CD4-positive, alpha-beta memory T cell (primary cell): Measurements from ENCODE around the gene IP6K2. TPM values are rescaled to one million over a fixed set of nuclear protein-coding genes. Genes with fewer than 3 reads are reported as not detected.

Source experiments
- CTCF ChIA-PET: fragments of 350-600 bp; sonication (Branson Sonifier 250); formaldehyde crosslinking; loops from one replicate; lab custom pipeline; 2021; ENCODE audit warnings: inconsistent platforms; ENCODE audit not compliant: partially characterized antibody; lab: Charles Lee
- POLR2A ChIA-PET: fragments of 350-600 bp; sonication (Branson Sonifier 250); formaldehyde crosslinking; loops from one replicate; lab custom pipeline; 2021; ENCODE audit not compliant: partially characterized antibody; lab: Charles Lee
- DNase-seq, 5 donors: peaks; one replicate each; pipeline versions ENCODE4 v3.0.0 to v3.0.0-alpha.2; 2020 to 2022; ENCODE audit warnings: mixed read lengths in 1 of 5
- H3K27ac ChIP-seq: one replicate; pipeline ENCODE4 v1.7.0; 2013; ENCODE audit warnings: low read depth, low read length
- H3K27me3 ChIP-seq: 2 replicates; pipeline ENCODE4 v1.7.0; 2013; ENCODE audit warnings: mild to moderate bottlenecking, low read length, moderate library complexity; ENCODE audit not compliant: insufficient read depth
- H3K36me3 ChIP-seq: 2 replicates; pipeline ENCODE4 v1.7.0; 2013; ENCODE audit warnings: mild to moderate bottlenecking, low read length, moderate library complexity; ENCODE audit not compliant: insufficient read depth
- H3K4me1 ChIP-seq: 2 replicates; pipeline ENCODE4 v1.7.0; 2013; ENCODE audit warnings: mild to moderate bottlenecking, low read length, moderate library complexity; ENCODE audit not compliant: insufficient read depth
- H3K4me3 ChIP-seq, 2 donors: one replicate each; pipeline ENCODE4 v1.7.0; 2013; ENCODE audit warnings: low read length in 2 of 2, mild to moderate bottlenecking in 1 of 2
- H3K9me3 ChIP-seq, 2 donors: one replicate each; pipeline ENCODE4 v1.7.0; 2013; ENCODE audit warnings: low read length in 2 of 2, control low read depth in 1 of 2; ENCODE audit not compliant: control insufficient read depth in 1 of 2
- H3K27ac Mint-ChIP-seq, 7 donors: one replicate each; pipeline ENCODE4 v1.8.0; 2020 to 2021; ENCODE audit warnings: mixed read lengths in 7 of 7, mild to moderate bottlenecking in 6 of 7, inconsistent platforms in 3 of 7, moderate library complexity in 3 of 7
- H3K27me3 Mint-ChIP-seq, 2 donors: one replicate each; pipeline ENCODE4 v1.8.0; 2020 to 2021; ENCODE audit warnings: mixed read lengths in 2 of 2
- H3K36me3 Mint-ChIP-seq, 2 donors: one replicate each; pipeline ENCODE4 v1.8.0; 2020 to 2021; ENCODE audit warnings: mixed read lengths in 2 of 2, inconsistent platforms in 1 of 2, mild to moderate bottlenecking in 1 of 2
- H3K4me1 Mint-ChIP-seq, 4 donors: one replicate each; pipeline ENCODE4 v1.8.0; 2020 to 2021; ENCODE audit warnings: mixed read lengths in 4 of 4, mild to moderate bottlenecking in 1 of 4
- H3K4me3 Mint-ChIP-seq, 8 donors: one replicate each; pipeline ENCODE4 v1.8.0; 2020 to 2021; ENCODE audit warnings: mixed read lengths in 8 of 8, mild to moderate bottlenecking in 7 of 8, moderate library complexity in 6 of 8, inconsistent platforms in 3 of 8
- H3K9me3 Mint-ChIP-seq, 8 donors: one replicate each; pipeline ENCODE4 v1.8.0; 2020 to 2021; ENCODE audit warnings: mixed read lengths in 8 of 8, mild to moderate bottlenecking in 5 of 8, inconsistent platforms in 3 of 8, moderate library complexity in 1 of 8
- intact Hi-C: fragments of 100-400 bp; cut with micrococcal nuclease; formaldehyde crosslinking; loops from one replicate; pipeline ENCODE4 v1.15.1; 2023
- polyA plus RNA-seq, 2 donors: library from polyadenylated mRNA; unstranded; fragments of 300-500 nt; fragmentation: Illumina TruSeq; gene quantifications; one replicate each; pipeline ENCODE4 v1.2.3, GENCODE V29; 2021
- total RNA-seq, 2 experiments: library from RNA; stranded (reverse); gene quantifications; one replicate each; pipeline ENCODE4 v1.2.3, GENCODE V29; 2021

Gene IP6K2
- total and polyA plus RNA-seq, 4 experiments from 2014 or later: 49.4 to 91.8 (median 67.4) TPM

DNA sequence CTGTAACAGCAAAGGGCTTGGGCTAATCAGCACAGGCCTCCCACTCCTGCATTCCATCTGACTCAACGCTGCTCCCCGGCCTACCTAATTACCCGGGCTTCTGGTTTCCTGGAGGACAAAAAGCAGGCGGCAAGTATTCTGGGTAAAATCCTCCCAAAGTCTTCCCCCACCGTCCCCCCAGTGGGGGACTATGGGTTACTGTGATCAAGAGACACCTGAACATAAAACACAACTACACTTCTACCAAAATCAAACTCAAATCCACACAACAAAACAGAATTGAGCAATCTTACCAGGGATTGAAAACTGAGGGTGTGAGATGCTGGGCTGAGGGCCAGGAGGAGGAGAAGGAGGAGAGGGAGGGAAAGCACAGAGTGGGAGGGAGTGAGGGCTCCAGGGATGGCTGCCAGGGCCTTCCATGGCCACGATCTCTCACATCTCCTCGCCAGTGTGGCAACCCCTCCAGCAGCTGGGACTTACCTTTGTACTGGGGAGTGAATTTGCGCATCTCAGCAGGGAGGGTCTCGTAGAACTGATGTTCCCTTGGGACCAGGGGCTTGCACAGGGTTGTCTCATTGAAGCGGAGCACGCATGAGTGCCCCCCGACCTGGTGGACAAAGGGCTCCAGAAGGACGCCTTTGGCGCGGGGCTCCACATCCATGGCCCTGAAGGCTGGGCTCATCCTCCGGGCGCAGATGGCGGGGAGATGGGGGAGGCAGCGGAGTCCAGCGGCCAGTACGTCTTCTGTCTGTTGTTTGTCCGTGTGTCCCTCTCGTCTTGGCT lies 22.2 kb downstream of the IP6K2 start:
- H3K36me3 Mint-ChIP-seq: peaks cover 23 to 60% of the 10 kb centered on the region in 2 donors
- no peaks in the 10 kb centered on the region for H3K27me3 ChIP-seq
- no peak overlapping the region for H3K4me3 Mint-ChIP-seq
- peaks cover 57% of the 10 kb centered on the region for H3K36me3 ChIP-seq
- CTCF ChIA-PET: no interaction called here
- H3K4me3 ChIP-seq: no peak overlapping the region
- no peaks in the 10 kb centered on the region for H3K27me3 Mint-ChIP-seq
- peaks cover 7% of the 10 kb centered on the region for H3K4me1 ChIP-seq
- intact Hi-C loops: no loop called here
- no peak overlapping the region for H3K27ac ChIP-seq
- no peak for DNase-seq
- POLR2A ChIA-PET: interaction anchor here (1.1 kb wide), 1 partner anchor 23 kb away, joined by 3 read pairs; the partner anchor contains the start of gene IP6K2
- no peaks in the 10 kb centered on the region for H3K9me3 Mint-ChIP-seq
- H3K27ac Mint-ChIP-seq: no peak overlapping the region
- H3K4me1 Mint-ChIP-seq: peaks cover 9 to 19% (median 14%) of the 10 kb centered on the region in 4 donors
- no peaks in the 10 kb centered on the region for H3K9me3 ChIP-seq

- DNase-seq: no peak
- H3K9me3 Mint-ChIP-seq: no peaks in the 10 kb centered on the region
- intact Hi-C loops: no loop called here
- H3K9me3 ChIP-seq: no peaks in the 10 kb centered on the region
- H3K27me3 Mint-ChIP-seq: no peaks in the 10 kb centered on the region
- H3K4me1 Mint-ChIP-seq: peaks cover 7 to 15% (median 9%) of the 10 kb centered on the region in 4 donors
- H3K36me3 ChIP-seq: peaks cover 59% of the 10 kb centered on the region
- H3K27ac Mint-ChIP-seq: no peak overlapping the region
- H3K4me1 ChIP-seq: peaks cover 6% of the 10 kb centered on the region
- H3K4me3 Mint-ChIP-seq: no peak overlapping the region
- H3K27ac ChIP-seq: no peak overlapping the region
- ChIA-PET POLR2A (no interaction called here), CTCF (no interaction called here)
- H3K36me3 Mint-ChIP-seq: peaks cover 24 to 63% of the 10 kb centered on the region in 2 donors
- H3K4me3 ChIP-seq: no peak overlapping the region
- H3K27me3 ChIP-seq: no peaks in the 10 kb centered on the region
Observed at GRCh38 chr3:48693826-48694225, 23.2 kb downstream of the IP6K2 start.

- H3K36me3 ChIP-seq: peaks cover 68% of the 10 kb centered on the region
- no peak overlapping the region for H3K27ac ChIP-seq
- Mint-ChIP-seq H3K27me3 (no peaks in the 10 kb centered on the region), H3K4me3 (no peak overlapping the region), H3K4me1 (peaks cover 5 to 15% (median 6%) of the 10 kb centered on the region in 4 donors), H3K27ac (peak overlapping the region in 3 of 7 donors; percentile 31 to 77 (median 62)), H3K36me3 (peaks cover 35 to 70% of the 10 kb centered on the region in 2 donors), H3K9me3 (no peaks in the 10 kb centered on the region)
- H3K4me1 ChIP-seq: no peaks in the 10 kb centered on the region
- no peaks in the 10 kb centered on the region for H3K27me3 ChIP-seq
- H3K4me3 ChIP-seq: no peak overlapping the region
- POLR2A ChIA-PET: no interaction called here
- DNase-seq: no peak
- CTCF ChIA-PET: interaction anchor here (0.7 kb wide), 1 partner anchor 13 kb away, joined by 3 read pairs; no protein-coding TSS in a partner anchor
- intact Hi-C loops: no loop called here
- no peaks in the 10 kb centered on the region for H3K9me3 ChIP-seq
Observed at GRCh38 chr3:48692551-48692950, 24.5 kb downstream of the IP6K2 start.

GRCh38 chr3:48690846-48691458 lies 26.1 kb downstream of the IP6K2 start:
- Histone ChIP-seq H3K27me3 (no peaks in the 10 kb centered on the region), H3K4me1 (peaks cover 7% of the 10 kb centered on the region), H3K9me3 (no peaks in the 10 kb centered on the region), H3K27ac (no peak overlapping the region), H3K4me3 (no peak overlapping the region), H3K36me3 (peaks cover 73% of the 10 kb centered on the region)
- Mint-ChIP-seq H3K4me3 (no peak overlapping the region), H3K27ac (peak overlapping the region in 3 of 7 donors; percentile 14 to 79 (median 22)), H3K9me3 (no peaks in the 10 kb centered on the region), H3K36me3 (peaks cover 36 to 70% of the 10 kb centered on the region in 2 donors), H3K27me3 (no peaks in the 10 kb centered on the region), H3K4me1 (peaks cover 4 to 18% (median 7%) of the 10 kb centered on the region in 4 donors)
- intact Hi-C loops: no loop called here
- POLR2A ChIA-PET: no interaction called here
- CTCF ChIA-PET: interaction anchor here (2.2 kb wide), 1 partner anchor 49 kb away, joined by 5 read pairs; no protein-coding TSS in a partner anchor
- DNase-seq: no peak

DNA sequence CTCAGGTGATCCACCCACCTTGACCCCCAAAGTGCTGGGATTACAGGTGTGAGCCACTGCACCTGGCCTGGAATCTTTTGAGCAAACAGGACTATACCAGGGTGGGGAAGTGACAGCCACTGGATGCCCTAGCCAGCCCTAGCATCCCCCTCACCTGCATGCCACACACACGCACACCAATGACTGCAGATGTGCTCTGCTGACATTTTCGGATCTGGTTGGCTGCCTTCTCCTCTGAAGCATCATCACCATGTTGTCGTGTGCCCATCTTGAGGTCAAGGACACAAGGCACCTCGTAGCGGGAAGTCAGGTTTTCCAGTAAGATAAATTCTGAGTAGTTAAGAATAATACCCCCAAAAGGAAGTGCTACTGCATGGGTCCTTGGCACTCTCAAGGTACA lies 27.6 kb downstream of the IP6K2 start:
- Mint-ChIP-seq H3K36me3 (peaks cover 31 to 64% of the 10 kb centered on the region in 2 donors), H3K4me3 (no peak overlapping the region), H3K4me1 (peaks cover 11 to 27% (median 16%) of the 10 kb centered on the region in 4 donors), H3K27ac (no peak overlapping the region), H3K27me3 (no peaks in the 10 kb centered on the region), H3K9me3 (no peaks in the 10 kb centered on the region)
- H3K4me3 ChIP-seq: no peak overlapping the region
- H3K36me3 ChIP-seq: peaks cover 62% of the 10 kb centered on the region
- POLR2A ChIA-PET: no interaction called here
- CTCF ChIA-PET: interaction anchor here (2.0 to 2.2 kb wide), 2 partner anchors 17 to 50 kb away, joined by 5 to 6 read pairs; no protein-coding TSS in a partner anchor
- H3K27ac ChIP-seq: no peak overlapping the region
- no peaks in the 10 kb centered on the region for H3K27me3 ChIP-seq
- H3K9me3 ChIP-seq: no peaks in the 10 kb centered on the region
- H3K4me1 ChIP-seq: peaks cover 16% of the 10 kb centered on the region
- no peak for DNase-seq
- intact Hi-C loops: loop anchor here (5.0 to 10.0 kb wide), 3 partner anchors 225 to 723 kb away; partner anchors contain the start of genes ARIH2, RHOA, TCTA and WDR6

DNA sequence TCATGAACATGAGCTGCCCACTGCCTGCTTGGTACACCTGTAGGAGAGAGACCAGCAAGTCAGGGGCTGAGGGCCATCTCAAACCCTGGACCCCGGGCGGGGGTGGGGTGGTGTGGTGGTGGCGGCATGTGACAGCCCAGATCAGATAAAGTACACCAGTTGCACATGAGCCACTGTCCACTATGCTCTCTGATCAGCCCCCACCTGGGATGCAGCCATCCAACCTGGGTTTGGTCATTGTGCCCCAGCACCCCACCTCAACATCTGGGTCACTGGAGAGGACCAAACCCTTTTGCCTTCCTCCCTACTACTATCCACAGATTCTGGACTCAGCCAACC lies 28.3 kb downstream of the IP6K2 start:
- Mint-ChIP-seq H3K27ac (peak overlapping the region in 3 of 7 donors; percentile 51 to 73 (median 63)), H3K9me3 (no peaks in the 10 kb centered on the region), H3K4me3 (no peak overlapping the region), H3K27me3 (no peaks in the 10 kb centered on the region), H3K4me1 (peaks cover 15 to 34% (median 21%) of the 10 kb centered on the region in 4 donors), H3K36me3 (peaks cover 31 to 61% of the 10 kb centered on the region in 2 donors)
- intact Hi-C loops: loop anchor here (5.0 to 10.0 kb wide), 3 partner anchors 226 to 724 kb away; partner anchors contain the start of genes ARIH2, RHOA, TCTA and WDR6
- CTCF ChIA-PET: interaction anchor here (1.0 to 2.0 kb wide), 4 partner anchors 9 to 51 kb away, joined by 3 to 6 read pairs (median 4); no protein-coding TSS in a partner anchor
- H3K4me1 ChIP-seq: peaks cover 22% of the 10 kb centered on the region
- no peaks in the 10 kb centered on the region for H3K27me3 ChIP-seq
- H3K27ac ChIP-seq: no peak overlapping the region
- no peaks in the 10 kb centered on the region for H3K9me3 ChIP-seq
- H3K36me3 ChIP-seq: peaks cover 56% of the 10 kb centered on the region
- DNase-seq: no peak
- H3K4me3 ChIP-seq: no peak overlapping the region
- POLR2A ChIA-PET: no interaction called here
